Stimulated activated memory B cell treated with anti-CD40 and anti-IgM and Interleukin-4, amounts not matched to agents 10 μg/mL and 1 μg/mL and 100 μg/mL, for 72 hours (primary cell): Measurements from ENCODE around the gene EYS.

Source experiments
- ATAC-seq: fragments of 150-1000 bp; cut with Tn5 transposase; 2 replicates; pipeline ENCODE4 v1.10.0; 2021
- H3K27ac Mint-ChIP-seq: one replicate; pipeline ENCODE4 v1.8.0; 2022; ENCODE audit warnings: mild to moderate bottlenecking, mixed read lengths
- H3K27me3 Mint-ChIP-seq: one replicate; pipeline ENCODE4 v1.8.0; 2022; ENCODE audit warnings: mixed read lengths
- H3K36me3 Mint-ChIP-seq: one replicate; pipeline ENCODE4 v1.8.0; 2022; ENCODE audit warnings: mixed read lengths
- H3K4me1 Mint-ChIP-seq: one replicate; pipeline ENCODE4 v1.8.0; 2022; ENCODE audit warnings: mixed read lengths
- H3K4me3 Mint-ChIP-seq: one replicate; pipeline ENCODE4 v1.8.0; 2022; ENCODE audit warnings: mild to moderate bottlenecking, moderate library complexity, mixed read lengths
- H3K9me3 Mint-ChIP-seq: one replicate; pipeline ENCODE4 v1.8.0; 2022; ENCODE audit warnings: mixed read lengths

The EYS gene

DNA sequence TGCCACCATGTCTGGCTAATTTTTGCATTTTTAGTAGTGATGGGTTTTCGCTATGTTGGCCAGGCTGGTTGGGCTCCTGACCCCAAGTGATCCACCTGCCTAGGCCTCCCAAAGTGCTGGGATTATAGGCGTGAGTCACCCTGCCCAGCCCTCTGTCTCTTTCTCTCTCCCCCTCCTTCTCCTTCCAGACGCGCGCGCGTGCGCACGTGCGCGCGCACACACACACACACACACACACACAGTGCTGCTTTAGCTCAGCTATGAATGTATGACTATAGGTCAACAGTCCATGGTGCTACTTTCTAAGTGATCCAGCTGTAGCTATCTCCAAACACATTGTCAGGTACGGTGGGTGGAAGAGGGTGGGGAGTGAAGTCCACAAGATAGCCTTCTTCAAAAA is 1621.9 kb downstream of the EYS start:
- H3K36me3 Mint-ChIP-seq: no peaks in the 10 kb centered on the region
- no peak overlapping the region for H3K27ac Mint-ChIP-seq
- no peaks in the 10 kb centered on the region for H3K4me1 Mint-ChIP-seq
- H3K4me3 Mint-ChIP-seq: no peak overlapping the region
- peaks cover 9% of the 10 kb centered on the region for H3K9me3 Mint-ChIP-seq
- no peak for ATAC-seq
- no peaks in the 10 kb centered on the region for H3K27me3 Mint-ChIP-seq

DNA sequence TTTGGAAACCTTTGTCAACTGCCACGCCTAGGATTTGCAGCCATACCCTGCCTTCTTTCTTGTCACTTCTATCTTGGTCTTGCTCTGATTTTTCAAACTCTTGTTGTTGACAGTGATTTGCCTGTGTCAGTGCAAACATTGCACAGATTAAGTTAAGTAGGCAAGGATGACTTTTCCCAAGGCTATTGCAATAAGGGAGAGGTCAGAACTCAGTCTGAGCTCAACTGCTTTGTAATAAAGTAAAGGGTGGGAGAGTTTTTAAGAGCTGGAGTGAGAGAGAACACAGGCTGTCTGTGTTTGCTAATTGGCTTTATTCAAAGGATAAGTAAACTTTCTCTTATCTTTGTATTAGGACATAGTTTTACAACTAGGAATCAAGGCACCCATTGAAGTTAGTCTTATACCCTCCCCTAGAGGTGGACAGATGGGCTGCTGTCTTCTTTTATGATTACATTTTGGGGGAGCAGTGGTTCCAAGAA is 1622.8 kb downstream of the EYS start:
- Mint-ChIP-seq H3K27ac (no peak overlapping the region), H3K9me3 (peaks cover 6% of the 10 kb centered on the region), H3K36me3 (no peaks in the 10 kb centered on the region), H3K27me3 (no peaks in the 10 kb centered on the region), H3K4me1 (no peaks in the 10 kb centered on the region), H3K4me3 (no peak overlapping the region)
- ATAC-seq: no peak

GRCh38 chr6:64083261-64083660 is 1623.8 kb downstream of the EYS start:
- Mint-ChIP-seq H3K36me3 (no peaks in the 10 kb centered on the region), H3K27me3 (no peaks in the 10 kb centered on the region), H3K27ac (no peak overlapping the region), H3K9me3 (peaks cover 6% of the 10 kb centered on the region), H3K4me1 (no peaks in the 10 kb centered on the region), H3K4me3 (no peak overlapping the region)
- ATAC-seq: no peak

DNA sequence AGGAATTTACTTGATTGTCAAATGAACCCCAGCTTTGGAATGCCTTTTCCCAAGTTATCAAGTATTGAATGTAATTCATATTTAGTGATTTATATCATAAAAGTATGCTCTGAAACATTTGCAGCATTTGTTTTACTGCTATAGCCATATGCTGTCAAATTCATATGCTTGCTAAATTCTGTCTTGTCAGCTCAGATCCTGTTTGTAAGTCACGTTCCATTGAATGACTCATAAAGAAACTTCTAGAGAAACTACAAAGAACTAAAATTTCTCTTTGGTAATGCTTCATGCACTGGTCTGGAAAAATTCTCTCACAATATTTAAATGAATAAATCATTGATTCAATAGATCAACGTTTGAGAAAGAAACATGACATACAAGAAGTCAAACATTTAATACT is 1625.6 kb downstream of the EYS start:
- H3K9me3 Mint-ChIP-seq: peaks cover 6% of the 10 kb centered on the region
- no peak overlapping the region for H3K27ac Mint-ChIP-seq
- no peaks in the 10 kb centered on the region for H3K27me3 Mint-ChIP-seq
- no peaks in the 10 kb centered on the region for H3K4me1 Mint-ChIP-seq
- no peak overlapping the region for H3K4me3 Mint-ChIP-seq
- no peaks in the 10 kb centered on the region for H3K36me3 Mint-ChIP-seq
- no peak for ATAC-seq

DNA sequence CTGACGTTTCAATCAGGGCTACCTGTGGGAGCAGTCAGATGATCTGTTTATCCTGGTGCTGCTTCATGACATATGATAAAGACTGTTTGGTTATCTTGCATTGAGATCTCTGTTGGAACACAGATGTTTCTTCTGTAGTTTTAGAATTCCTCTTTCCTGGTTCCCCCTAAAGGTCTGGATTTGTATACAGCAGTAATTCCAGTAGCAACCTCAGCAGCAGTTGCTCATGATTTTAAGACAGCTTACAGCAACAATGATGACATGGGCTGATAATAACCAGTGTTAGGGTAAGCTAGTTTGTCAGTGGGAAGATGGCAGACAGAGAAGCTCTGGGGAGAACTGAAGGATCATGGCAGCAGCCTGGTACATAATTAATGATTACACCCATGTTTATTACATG is 1632.0 kb downstream of the EYS start:
- no peak for ATAC-seq
- no peaks in the 10 kb centered on the region for H3K27me3 Mint-ChIP-seq
- no peak overlapping the region for H3K4me3 Mint-ChIP-seq
- no peaks in the 10 kb centered on the region for H3K4me1 Mint-ChIP-seq
- H3K36me3 Mint-ChIP-seq: no peaks in the 10 kb centered on the region
- no peak overlapping the region for H3K27ac Mint-ChIP-seq
- H3K9me3 Mint-ChIP-seq: peaks cover 2% of the 10 kb centered on the region

DNA sequence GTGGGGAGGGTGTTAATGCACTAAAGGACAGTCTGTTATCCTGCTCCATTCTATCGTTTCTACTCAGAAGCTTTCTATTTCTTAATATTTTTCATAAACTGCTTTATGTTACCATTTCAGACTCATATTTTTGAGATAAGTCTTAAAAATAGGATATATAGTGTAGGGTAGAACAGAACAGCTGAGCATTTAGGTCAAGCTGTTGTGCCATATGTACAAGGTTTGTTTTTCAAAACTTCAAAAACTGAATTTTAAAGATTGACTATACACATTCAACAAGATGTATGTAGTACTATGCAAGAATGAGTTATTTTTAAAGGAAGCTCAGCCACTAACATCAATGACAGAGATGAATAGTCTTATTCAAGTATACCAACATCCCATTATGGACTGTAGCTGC is 1634.3 kb downstream of the EYS start:
- no peak overlapping the region for H3K27ac Mint-ChIP-seq
- H3K9me3 Mint-ChIP-seq: peaks cover 2% of the 10 kb centered on the region
- no peaks in the 10 kb centered on the region for H3K36me3 Mint-ChIP-seq
- no peak for ATAC-seq
- H3K27me3 Mint-ChIP-seq: no peaks in the 10 kb centered on the region
- no peak overlapping the region for H3K4me3 Mint-ChIP-seq
- H3K4me1 Mint-ChIP-seq: no peaks in the 10 kb centered on the region

- Mint-ChIP-seq H3K4me1 (no peaks in the 10 kb centered on the region), H3K27me3 (no peaks in the 10 kb centered on the region), H3K27ac (no peak overlapping the region), H3K36me3 (no peaks in the 10 kb centered on the region), H3K4me3 (no peak overlapping the region), H3K9me3 (no peaks in the 10 kb centered on the region)
- ATAC-seq: no peak
These were observed 1642.1 kb downstream of the EYS start for GRCh38 chr6:64064919-64065318.

DNA sequence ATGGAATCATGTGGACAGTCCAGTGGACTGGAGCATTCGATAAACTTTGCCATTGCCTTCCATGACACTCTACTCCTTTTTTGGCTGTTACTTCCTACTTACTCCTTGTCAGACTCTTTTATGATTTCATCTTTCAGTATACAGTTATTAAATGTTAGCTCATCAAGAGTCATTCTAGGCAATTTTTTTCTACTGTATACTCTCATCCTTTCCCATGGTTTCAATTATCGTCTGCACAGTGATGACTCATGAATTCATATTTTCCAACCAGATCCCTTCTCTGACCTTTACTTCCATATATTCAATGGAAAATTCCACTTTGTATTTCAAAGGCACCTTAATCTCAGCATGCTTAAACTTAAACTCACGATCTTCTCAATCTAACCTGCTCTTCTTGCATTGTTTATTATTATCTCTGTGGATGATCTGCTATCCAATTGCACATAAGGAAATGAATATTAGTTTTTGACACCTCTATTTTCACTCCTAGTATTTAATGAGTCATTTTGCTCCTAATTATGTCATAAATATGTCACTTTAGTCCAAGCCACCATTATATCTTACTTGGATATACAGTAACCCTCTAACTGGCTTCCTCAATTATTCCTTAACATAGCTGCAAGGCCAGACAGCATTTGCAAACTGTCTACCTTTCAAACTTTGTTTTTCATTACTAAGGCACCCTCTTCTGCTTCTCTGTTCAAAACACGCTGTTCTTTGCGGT is 1643.9 kb downstream of the EYS start:
- H3K4me3 Mint-ChIP-seq: no peak overlapping the region
- no peaks in the 10 kb centered on the region for H3K9me3 Mint-ChIP-seq
- no peaks in the 10 kb centered on the region for H3K4me1 Mint-ChIP-seq
- no peaks in the 10 kb centered on the region for H3K36me3 Mint-ChIP-seq
- H3K27me3 Mint-ChIP-seq: no peaks in the 10 kb centered on the region
- no peak for ATAC-seq
- H3K27ac Mint-ChIP-seq: no peak overlapping the region

DNA sequence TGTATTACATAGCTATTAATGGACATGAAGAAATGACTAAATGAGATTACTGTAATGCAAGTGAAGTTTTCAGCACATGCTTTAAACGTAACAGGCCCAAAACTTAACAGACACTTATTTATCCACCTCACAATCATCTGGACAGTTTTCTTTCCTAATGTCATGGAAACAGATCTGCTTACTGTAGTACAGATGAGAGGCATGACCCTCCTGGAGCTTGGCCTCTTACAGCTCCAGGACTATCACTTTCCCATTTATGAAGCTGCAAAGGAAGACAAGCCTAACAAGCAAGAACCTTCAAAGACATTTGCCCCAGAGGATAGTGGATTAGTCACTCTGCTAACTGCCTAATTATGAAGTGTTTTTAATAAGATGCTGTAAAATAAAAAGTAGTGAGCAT is 1652.2 kb downstream of the EYS start:
- no peak overlapping the region for H3K27ac Mint-ChIP-seq
- H3K27me3 Mint-ChIP-seq: no peaks in the 10 kb centered on the region
- no peak for ATAC-seq
- no peaks in the 10 kb centered on the region for H3K9me3 Mint-ChIP-seq
- no peak overlapping the region for H3K4me3 Mint-ChIP-seq
- H3K4me1 Mint-ChIP-seq: no peaks in the 10 kb centered on the region
- H3K36me3 Mint-ChIP-seq: no peaks in the 10 kb centered on the region

DNA sequence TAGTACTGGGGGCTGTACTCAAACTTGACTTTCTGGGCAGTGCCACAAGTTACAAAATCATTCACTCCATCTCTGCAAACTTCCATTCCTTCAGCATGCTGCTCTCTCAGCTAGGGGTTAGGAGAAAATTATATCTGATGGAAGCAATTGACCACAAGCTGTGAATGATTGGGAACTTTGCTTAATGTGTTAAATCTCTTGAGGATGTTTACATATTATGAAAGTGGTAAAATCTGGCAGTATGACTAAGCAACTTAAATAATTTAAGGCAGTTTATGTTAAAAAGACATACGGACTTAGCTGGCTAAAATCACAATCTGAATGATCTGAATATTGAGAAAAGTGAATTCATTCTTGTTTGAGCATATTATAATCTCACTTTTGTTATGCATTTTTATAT is 1656.4 kb downstream of the EYS start:
- no peaks in the 10 kb centered on the region for H3K27me3 Mint-ChIP-seq
- H3K4me1 Mint-ChIP-seq: no peaks in the 10 kb centered on the region
- ATAC-seq: no peak
- no peaks in the 10 kb centered on the region for H3K36me3 Mint-ChIP-seq
- H3K27ac Mint-ChIP-seq: no peak overlapping the region
- H3K9me3 Mint-ChIP-seq: peaks cover 3% of the 10 kb centered on the region
- H3K4me3 Mint-ChIP-seq: no peak overlapping the region

- no peaks in the 10 kb centered on the region for H3K36me3 Mint-ChIP-seq
- no peak for ATAC-seq
- H3K4me3 Mint-ChIP-seq: no peak overlapping the region
- no peaks in the 10 kb centered on the region for H3K27me3 Mint-ChIP-seq
- peaks cover 3% of the 10 kb centered on the region for H3K9me3 Mint-ChIP-seq
- no peaks in the 10 kb centered on the region for H3K4me1 Mint-ChIP-seq
- H3K27ac Mint-ChIP-seq: no peak overlapping the region
These were observed 1657.3 kb downstream of the EYS start for GRCh38 chr6:64049736-64050135.

DNA sequence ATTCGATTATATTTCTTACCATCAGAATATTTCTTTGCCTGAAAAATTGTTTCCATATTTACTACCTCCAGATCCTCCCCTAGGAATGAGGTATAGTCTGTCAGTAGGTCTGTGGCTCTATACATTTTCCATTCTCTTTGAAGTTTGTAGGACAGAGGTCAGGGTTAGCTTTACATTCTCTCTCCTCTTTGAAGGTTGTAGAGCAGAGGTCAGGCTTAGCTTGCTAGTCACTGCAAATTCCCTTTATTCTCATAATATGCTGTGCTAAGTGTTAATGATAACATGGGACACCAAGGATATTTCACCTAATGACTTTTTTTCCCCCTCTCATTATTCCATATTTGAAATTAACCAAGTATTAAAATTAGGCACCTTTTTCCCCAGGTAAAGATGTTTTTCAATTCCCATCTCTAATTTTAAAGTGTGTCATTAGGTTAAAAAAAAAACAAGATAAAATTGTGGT is 1660.2 kb downstream of the EYS start:
- no peaks in the 10 kb centered on the region for H3K36me3 Mint-ChIP-seq
- no peak for ATAC-seq
- H3K9me3 Mint-ChIP-seq: peaks cover 3% of the 10 kb centered on the region
- H3K4me3 Mint-ChIP-seq: no peak overlapping the region
- H3K27me3 Mint-ChIP-seq: no peaks in the 10 kb centered on the region
- H3K27ac Mint-ChIP-seq: no peak overlapping the region
- no peaks in the 10 kb centered on the region for H3K4me1 Mint-ChIP-seq

DNA sequence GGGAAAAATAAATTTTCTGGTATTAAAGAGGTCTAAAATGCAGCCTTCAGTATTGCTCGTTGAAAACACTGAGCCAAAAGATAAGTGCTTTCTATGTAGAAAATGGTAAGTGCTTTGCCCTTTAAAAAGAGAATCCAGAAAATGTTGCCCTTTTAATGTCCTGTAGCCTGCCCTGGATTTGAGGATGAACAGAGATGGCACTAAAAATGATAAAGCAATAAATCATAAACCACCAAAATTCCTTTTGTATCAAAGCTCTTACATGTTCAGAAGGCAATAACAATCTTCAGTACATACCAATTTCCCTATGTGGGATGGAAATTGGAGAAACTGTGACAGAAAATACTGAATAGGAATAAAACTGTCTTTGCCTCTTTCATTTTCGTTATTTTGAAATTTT is 1665.7 kb downstream of the EYS start:
- no peaks in the 10 kb centered on the region for H3K4me1 Mint-ChIP-seq
- ATAC-seq: no peak
- no peak overlapping the region for H3K4me3 Mint-ChIP-seq
- no peak overlapping the region for H3K27ac Mint-ChIP-seq
- H3K36me3 Mint-ChIP-seq: no peaks in the 10 kb centered on the region
- no peaks in the 10 kb centered on the region for H3K9me3 Mint-ChIP-seq
- H3K27me3 Mint-ChIP-seq: no peaks in the 10 kb centered on the region

DNA sequence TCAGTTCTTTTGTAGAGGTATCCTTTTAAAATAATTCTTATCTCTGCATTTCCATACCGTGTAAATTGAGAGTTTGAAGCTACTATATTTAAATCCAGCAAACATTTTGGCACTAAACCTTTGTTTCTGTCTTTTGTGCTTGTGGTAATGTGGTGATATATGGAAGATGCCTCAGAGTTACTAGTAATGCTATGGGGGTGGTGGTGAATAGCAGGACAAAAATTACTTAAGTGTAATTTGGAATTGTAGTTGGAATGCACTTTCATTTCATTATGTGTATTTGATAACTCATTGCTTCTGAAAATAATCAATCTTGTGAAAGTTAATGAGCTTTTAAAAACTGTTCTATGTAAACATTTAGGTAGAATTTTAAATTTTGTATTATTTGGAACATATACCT is 1666.9 kb downstream of the EYS start:
- Mint-ChIP-seq H3K27me3 (no peaks in the 10 kb centered on the region), H3K4me3 (no peak overlapping the region), H3K4me1 (no peaks in the 10 kb centered on the region), H3K36me3 (no peaks in the 10 kb centered on the region), H3K9me3 (no peaks in the 10 kb centered on the region), H3K27ac (no peak overlapping the region)
- ATAC-seq: no peak

DNA sequence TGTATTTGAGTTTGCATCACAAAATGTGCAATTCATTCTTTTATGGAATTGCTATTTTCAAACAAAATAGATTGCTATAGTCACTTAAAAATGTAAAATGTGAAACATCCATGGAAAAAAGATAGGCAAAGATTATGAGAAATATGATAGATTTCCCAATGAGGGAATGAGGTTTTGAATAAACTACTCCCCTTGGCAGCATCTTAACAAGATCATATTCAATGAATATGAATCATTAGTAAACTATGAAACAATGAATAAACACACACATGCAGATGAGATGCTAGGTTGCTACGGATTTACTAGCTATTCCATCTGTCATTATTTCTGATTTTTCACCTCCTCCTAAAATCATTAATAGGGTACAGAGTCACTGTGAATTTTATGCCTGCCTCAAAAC is 1669.6 kb downstream of the EYS start:
- H3K27me3 Mint-ChIP-seq: no peaks in the 10 kb centered on the region
- no peak overlapping the region for H3K27ac Mint-ChIP-seq
- no peaks in the 10 kb centered on the region for H3K36me3 Mint-ChIP-seq
- H3K4me1 Mint-ChIP-seq: no peaks in the 10 kb centered on the region
- ATAC-seq: no peak
- no peak overlapping the region for H3K4me3 Mint-ChIP-seq
- H3K9me3 Mint-ChIP-seq: no peaks in the 10 kb centered on the region

GRCh38 chr6:64034910-64035655 is 1671.9 kb downstream of the EYS start:
- no peaks in the 10 kb centered on the region for H3K36me3 Mint-ChIP-seq
- H3K27me3 Mint-ChIP-seq: no peaks in the 10 kb centered on the region
- no peak for ATAC-seq
- H3K27ac Mint-ChIP-seq: no peak overlapping the region
- no peaks in the 10 kb centered on the region for H3K4me1 Mint-ChIP-seq
- peaks cover 3% of the 10 kb centered on the region for H3K9me3 Mint-ChIP-seq
- H3K4me3 Mint-ChIP-seq: no peak overlapping the region
